HCT116 (cell line): ENCODE results near the gene TRAF3. TPM values are rescaled to one million over a fixed set of nuclear protein-coding genes. Genes with fewer than 3 reads are reported as not detected.

Experiments
- ATAC-seq: fragments of 200-7000 bp; cut with Tn5 transposase; 2 replicates; pipeline ENCODE4 v1.9.1; 2020; ENCODE audit warnings: mild to moderate bottlenecking, moderate library complexity
- BruUV-seq: library from RNA; stranded (reverse); fragments of 400-500 nt; replicated peaks from 2 replicates; lab custom pipeline; 2021; lab: Mats Ljungman, UMichigan
- CTCF ChIA-PET: fragments of 300-600 bp; sonication (Branson Sonifier 250); formaldehyde crosslinking; loops from one replicate; lab custom pipeline; 2021; ENCODE audit warnings: antibody characterized with exemption; lab: Charles Lee
- POLR2A ChIA-PET: fragments of 300-600, 350-600 bp; sonication (Branson Sonifier 250); formaldehyde crosslinking; loops from one replicate; lab custom pipeline; 2021; ENCODE audit warnings: antibody characterized with exemption; lab: Charles Lee
- RAD21 ChIA-PET, 2 experiments: fragments of 300-600 bp; sonication (Branson Sonifier 250); formaldehyde crosslinking; loops; one replicate each; lab custom pipeline; 2023; ENCODE audit warnings: low total read pairs in 2 of 2; ENCODE audit not compliant: uncharacterized antibody in 2 of 2, unreplicated experiment in 2 of 2, low non-redundant PET in 1 of 2; lab: Charles Lee
- DNase-seq: peaks from one replicate; pipeline ENCODE4 v3.0.0-alpha.2; 2010; ENCODE audit warnings: low read depth, low spot score
- H2AFZ ChIP-seq: fragments of 200-600 bp; shearing (Covaris generic), sonication (generic); 2 replicates; pipeline ENCODE4 v1.6.1; 2017; ENCODE audit warnings: low read depth, mixed run types, mixed read lengths, antibody characterized with exemption, low read length; ENCODE audit not compliant: poor library complexity, severe bottlenecking
- H3K27ac ChIP-seq: 2 replicates; pipeline ENCODE4 v1.5.1; 2012; ENCODE audit warnings: low read depth, low read length
- H3K27me3 ChIP-seq: fragments of 200-600 bp; sonication (generic); 2 replicates; pipeline ENCODE4 v1.6.1; 2016; ENCODE audit warnings: mixed run types, low read length, mixed read lengths; ENCODE audit not compliant: insufficient read depth
- H3K36me3 ChIP-seq, 2 experiments: fragments of 200-500 bp in 1 of 2; fragments of 200-600 bp in 1 of 2; sonication (Bioruptor generic) in 1 of 2; sonication (generic) in 1 of 2; 2 replicates each; pipeline versions ENCODE4 v1.5.1 to v1.6.1; 2014 to 2016; ENCODE audit warnings: low read length in 2 of 2, inconsistent platforms in 1 of 2, mixed read lengths in 1 of 2, mixed run types in 1 of 2; ENCODE audit not compliant: insufficient read depth in 2 of 2, control insufficient read depth in 1 of 2
- H3K4me1 ChIP-seq, 2 experiments: fragments of 200-600 bp in 1 of 2; sonication (generic) in 1 of 2; 2 replicates each; pipeline versions ENCODE4 v1.5.1 to v1.6.1; 2012 to 2017; ENCODE audit warnings: low read length in 2 of 2, inconsistent platforms in 1 of 2, mild to moderate bottlenecking in 1 of 2, mixed read lengths in 1 of 2, mixed run types in 1 of 2, moderate library complexity in 1 of 2; ENCODE audit not compliant: insufficient read depth in 2 of 2, control insufficient read depth in 1 of 2
- H3K4me2 ChIP-seq: fragments of 200-600 bp; sonication (generic); 2 replicates; pipeline ENCODE4 v1.6.1; 2017; ENCODE audit warnings: mixed run types, low read length, mixed read lengths
- H3K4me3 ChIP-seq, 2 experiments: fragments of 200-600 bp in 1 of 2; sonication (generic) in 1 of 2; replicated peaks in 1 of 2; 2 replicates each; pipeline ENCODE4 v1.5.1; 2011 to 2016; ENCODE audit warnings: low read length in 2 of 2, control low read depth in 1 of 2, low read depth in 1 of 2, mild to moderate bottlenecking in 1 of 2, mixed read lengths in 1 of 2, mixed run types in 1 of 2
- H3K79me2 ChIP-seq: fragments of 200-600 bp; sonication (generic); 2 replicates; pipeline ENCODE4 v1.6.1; 2017; ENCODE audit warnings: mild to moderate bottlenecking, mixed run types, low read length, moderate library complexity, mixed read lengths; ENCODE audit not compliant: insufficient read depth
- H3K9ac ChIP-seq: fragments of 200-600 bp; sonication (generic); 2 replicates; pipeline ENCODE4 v1.6.1; 2016; ENCODE audit warnings: low read length, mixed read lengths
- H3K9me2 ChIP-seq: fragments of 200-600 bp; sonication (generic), shearing (Covaris generic); 2 replicates; pipeline ENCODE4 v1.6.1; 2017; ENCODE audit warnings: mixed run types, mild to moderate bottlenecking, moderate library complexity; ENCODE audit not compliant: insufficient read depth
- H3K9me3 ChIP-seq, 2 experiments: fragments of 200-500 bp in 1 of 2; fragments of 200-600 bp in 1 of 2; sonication (Bioruptor generic) in 1 of 2; sonication (generic) in 1 of 2; 2 replicates each; pipeline ENCODE4 v1.6.1; 2014 to 2017; ENCODE audit warnings: low read length in 2 of 2, mixed read lengths in 2 of 2, inconsistent platforms in 1 of 2, low read depth in 1 of 2, mild to moderate bottlenecking in 1 of 2, mixed run types in 1 of 2, moderate library complexity in 1 of 2; ENCODE audit not compliant: control insufficient read depth in 1 of 2, insufficient read depth in 1 of 2
- H4K20me1 ChIP-seq: fragments of 200-600 bp; sonication (generic), shearing (Covaris generic); 2 replicates; pipeline ENCODE4 v1.6.1; 2017; ENCODE audit warnings: mixed run types, mild to moderate bottlenecking, moderate library complexity; ENCODE audit not compliant: insufficient read depth
- CEBPB ChIP-seq: IDR thresholded peaks from 2 replicates; pipeline ENCODE4 v1.6.1; 2012; ENCODE audit warnings: low read depth
- CTCF ChIP-seq, 3 experiments: fragments of 200-600 bp in 1 of 3; sonication (generic) in 1 of 3; IDR thresholded peaks in 2 of 3; conservative IDR thresholded peaks in 1 of 3; 2 replicates each; pipeline ENCODE4 v1.5.1; 2012 to 2017; ENCODE audit warnings: low read depth in 2 of 3, low read length in 2 of 3, antibody characterized with exemption in 1 of 3, borderline replicate concordance in 1 of 3, control low read depth in 1 of 3, mild to moderate bottlenecking in 1 of 3, mixed read lengths in 1 of 3, mixed run types in 1 of 3, moderate library complexity in 1 of 3; ENCODE audit not compliant: insufficient read depth in 1 of 3
- EGR1 ChIP-seq: IDR thresholded peaks from 2 replicates; pipeline ENCODE4 v1.6.1; 2012; ENCODE audit warnings: low read depth
- EZH2phosphoT487 ChIP-seq: fragments of 200-600 bp; IDR thresholded peaks from 2 replicates; pipeline ENCODE4 v1.6.1; 2018; ENCODE audit warnings: antibody characterized with exemption, borderline replicate concordance
- POLR2AphosphoS5 ChIP-seq: IDR thresholded peaks from 2 replicates; pipeline ENCODE4 v1.6.1; 2011; ENCODE audit warnings: mild to moderate bottlenecking, low read depth, low read length, moderate library complexity
- RAD21 ChIP-seq: IDR thresholded peaks from 2 replicates; pipeline ENCODE4 v1.6.1; 2012; ENCODE audit warnings: low read depth, mild to moderate bottlenecking
- SIN3A ChIP-seq: IDR thresholded peaks from 2 replicates; pipeline ENCODE4 v1.6.1; 2012; ENCODE audit warnings: low read depth
- TCF7L2 ChIP-seq: IDR thresholded peaks from 2 replicates; pipeline ENCODE4 v1.7.0; 2011; ENCODE audit warnings: borderline replicate concordance, inconsistent platforms; ENCODE audit not compliant: insufficient read depth, insufficient read length; ENCODE audit errors: extremely low read depth
- ZBTB33 ChIP-seq: IDR thresholded peaks from 2 replicates; pipeline ENCODE4 v1.6.1; 2011; ENCODE audit warnings: mild to moderate bottlenecking, low read length, moderate library complexity; ENCODE audit not compliant: insufficient replicate concordance; ENCODE audit errors: extremely low read depth
- ZFX ChIP-seq: fragments of 450-650 bp; IDR thresholded peaks from 2 replicates; pipeline ENCODE4 v1.6.1; 2017
- intact Hi-C: fragments of 100-400 bp; cut with micrococcal nuclease; formaldehyde crosslinking; loops from 2 replicates; pipeline ENCODE4 v1.10.0; 2022
- total RNA-seq: library from RNA; stranded (reverse); gene quantifications from one replicate; pipeline ENCODE4 v1.2.1, GENCODE V29; 2021; ENCODE audit not compliant: unreplicated experiment
- TF ChIP-seq, protein P1 (sequence below): IDR thresholded peaks from 2 replicates; pipeline ENCODE4 v1.6.1; 2012

Gene TRAF3
- total RNA-seq, 1 experiment from 2014 or later, result 32.1 TPM

- no peak for TF ChIP-seq ZBTB33
- no peak for TF ChIP-seq TCF7L2
- TF ChIP-seq EGR1, result no peak
Measured at GRCh38 chr14:102749393-102750305, 27.6 kb upstream of the TRAF3 start (continued).

GRCh38 chr14:102750376-102750775 lies 26.9 kb upstream of the TRAF3 start:
- ATAC-seq (no peak), DNase-seq (no peak)
- no peaks in the 10 kb centered on the region for H3K9me2 ChIP-seq
- H3K27me3 ChIP-seq, result no peaks in the 10 kb centered on the region
- intact Hi-C loops, result no loop called here
- TF ChIP-seq EGR1, result no peak
- no peak for TF ChIP-seq CEBPB
- TF ChIP-seq, protein P1, sequence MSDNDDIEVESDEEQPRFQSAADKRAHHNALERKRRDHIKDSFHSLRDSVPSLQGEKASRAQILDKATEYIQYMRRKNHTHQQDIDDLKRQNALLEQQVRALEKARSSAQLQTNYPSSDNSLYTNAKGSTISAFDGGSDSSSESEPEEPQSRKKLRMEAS, result no peak
- TF ChIP-seq SIN3A, result no peak
- no peak for TF ChIP-seq EZH2phosphoT487
- TF ChIP-seq POLR2AphosphoS5, result no peak
- TF ChIP-seq CTCF (IDR thresholded peaks at IDR 0.05 in 2 of 3, conservative IDR thresholded peaks at IDR 0.05 in 1 of 3; ENCODE audit: borderline replicate concordance in 1 of 3, insufficient read depth in 1 of 3, low read depth in 2 of 3, low read length in 2 of 3), result no peak
- no peak for TF ChIP-seq RAD21
- no peak for TF ChIP-seq ZFX
- TF ChIP-seq ZBTB33, result no peak
- no peak overlapping the region for H2AFZ ChIP-seq
- no peak overlapping the region for H3K27ac ChIP-seq
- RAD21 ChIA-PET, result no interaction called here
- BruUV-seq, result no TSS peak
- no peaks in the 10 kb centered on the region for H3K9me3 ChIP-seq
- no peaks in the 10 kb centered on the region for H3K4me1 ChIP-seq
- no peak overlapping the region for H3K4me3 ChIP-seq
- H3K36me3 ChIP-seq, result no peaks in the 10 kb centered on the region
- no peaks in the 10 kb centered on the region for H4K20me1 ChIP-seq
- POLR2A ChIA-PET, result no interaction called here
- H3K4me2 ChIP-seq, result no peak overlapping the region
- CTCF ChIA-PET, result no interaction called here
- no peak overlapping the region for H3K9ac ChIP-seq
- no peaks in the 10 kb centered on the region for H3K79me2 ChIP-seq
